ENCODE results near the gene CDR2L.
A peak's percentile ranks its signal among the peaks of the same experiment; 100 is the strongest.

Gene CDR2L

GRCh38 chr17:75006653-75007052 is 19.2 kb downstream of the CDR2L start:
- Histone ChIP-seq H3K4me3 (no peak overlapping the region), H3K27ac (no peak overlapping the region), H3K9ac (ENCODE audit: insufficient read length) (no peak overlapping the region), H3K36me3 (ENCODE audit: insufficient read depth, low read length) (no peaks in the 10 kb centered on the region), H3K9me3 (ENCODE audit: low read depth, low read length) (no peaks in the 10 kb centered on the region)
- DNase-seq (ENCODE audit: low read depth, low spot score), result no peak
- TF ChIP-seq POLR2AphosphoS5 (IDR thresholded peaks at IDR 0.05; ENCODE audit: borderline replicate concordance, low read depth, low read length) (no peak), EZH2 (IDR thresholded peaks at IDR 0.05) (no peak), FOXP2 (optimal IDR thresholded peaks at IDR 0.05; ENCODE audit: control extremely low read depth, extremely low read length, insufficient read depth) (no peak)

- no peak overlapping the region for H3K9ac ChIP-seq (ENCODE audit: insufficient read length)
- DNase-seq (ENCODE audit: low read depth, low spot score), result no peak
- no peak overlapping the region for H3K27ac ChIP-seq
These were observed 20.9 kb downstream of the CDR2L start for GRCh38 chr17:75008373-75008772.

GRCh38 chr17:75009139-75009724 is 21.8 kb downstream of the CDR2L start:
- no peak overlapping the region for H3K4me3 ChIP-seq
- H3K36me3 ChIP-seq (ENCODE audit: insufficient read depth, low read length), result no peaks in the 10 kb centered on the region
- TF ChIP-seq EZH2 (IDR thresholded peaks at IDR 0.05) (no peak), FOXP2 (optimal IDR thresholded peaks at IDR 0.05; ENCODE audit: control extremely low read depth, extremely low read length, insufficient read depth) (no peak), POLR2AphosphoS5 (IDR thresholded peaks at IDR 0.05; ENCODE audit: borderline replicate concordance, low read depth, low read length) (no peak)
- DNase-seq (ENCODE audit: low read depth, low spot score), result no peak
- H3K9ac ChIP-seq (ENCODE audit: insufficient read length), result no peak overlapping the region
- H3K27ac ChIP-seq, result no peak overlapping the region
- no peaks in the 10 kb centered on the region for H3K9me3 ChIP-seq (ENCODE audit: low read depth, low read length)

More at GRCh38 chr17:75008373-75008772, 20.9 kb downstream of the CDR2L start:
- H3K9me3 ChIP-seq (ENCODE audit: low read depth, low read length), result no peaks in the 10 kb centered on the region
- no peak for TF ChIP-seq FOXP2 (optimal IDR thresholded peaks at IDR 0.05; ENCODE audit: control extremely low read depth, extremely low read length, insufficient read depth)
- TF ChIP-seq EZH2 (IDR thresholded peaks at IDR 0.05), result no peak
- TF ChIP-seq POLR2AphosphoS5 (IDR thresholded peaks at IDR 0.05; ENCODE audit: borderline replicate concordance, low read depth, low read length), result no peak
- H3K36me3 ChIP-seq (ENCODE audit: insufficient read depth, low read length), result no peaks in the 10 kb centered on the region
- H3K4me3 ChIP-seq, result no peak overlapping the region

GRCh38 chr17:75010683-75011400 is 23.4 kb downstream of the CDR2L start:
- H3K36me3 ChIP-seq (ENCODE audit: insufficient read depth, low read length), result no peaks in the 10 kb centered on the region; the same call in 1 of the 2 replicates
- no peak overlapping the region for H3K4me3 ChIP-seq
- no peak overlapping the region for H3K9ac ChIP-seq (ENCODE audit: insufficient read length)
- peak overlapping the region; percentile 86 for H3K27ac ChIP-seq
- TF ChIP-seq POLR2AphosphoS5 (IDR thresholded peaks at IDR 0.05; ENCODE audit: borderline replicate concordance, low read depth, low read length) (no peak), FOXP2 (optimal IDR thresholded peaks at IDR 0.05; ENCODE audit: control extremely low read depth, extremely low read length, insufficient read depth) (no peak), EZH2 (IDR thresholded peaks at IDR 0.05) (no peak)
- no peak for DNase-seq (ENCODE audit: low read depth, low spot score)
- no peaks in the 10 kb centered on the region for H3K9me3 ChIP-seq (ENCODE audit: low read depth, low read length)

GRCh38 chr17:75011401-75012095 is 24.1 kb downstream of the CDR2L start:
- Histone ChIP-seq H3K36me3 (ENCODE audit: insufficient read depth, low read length) (peaks cover 2% of the 10 kb centered on the region; the same call in 1 of the 2 replicates), H3K4me3 (peak overlapping the region; percentile 93), H3K9ac (ENCODE audit: insufficient read length) (peak overlapping the region; percentile 83), H3K27ac (peak overlapping the region; percentile 86), H3K9me3 (ENCODE audit: low read depth, low read length) (no peaks in the 10 kb centered on the region)
- DNase-seq (ENCODE audit: low read depth, low spot score), result no peak
- TF ChIP-seq FOXP2 (optimal IDR thresholded peaks at IDR 0.05; ENCODE audit: control extremely low read depth, extremely low read length, insufficient read depth), result no peak
- no peak for TF ChIP-seq EZH2 (IDR thresholded peaks at IDR 0.05)
- TF ChIP-seq POLR2AphosphoS5 (IDR thresholded peaks at IDR 0.05; ENCODE audit: borderline replicate concordance, low read depth, low read length), result no peak

- no peak for DNase-seq (ENCODE audit: low read depth, low spot score)
- H3K27ac ChIP-seq, result peak overlapping the region; percentile 86
- H3K9ac ChIP-seq (ENCODE audit: insufficient read length), result peak overlapping the region; percentile 83
- peaks cover 7% of the 10 kb centered on the region; the same call in 1 of the 2 replicates for H3K36me3 ChIP-seq (ENCODE audit: insufficient read depth, low read length)
- TF ChIP-seq EZH2 (IDR thresholded peaks at IDR 0.05) (no peak), FOXP2 (optimal IDR thresholded peaks at IDR 0.05; ENCODE audit: control extremely low read depth, extremely low read length, insufficient read depth) (no peak), POLR2AphosphoS5 (IDR thresholded peaks at IDR 0.05; ENCODE audit: borderline replicate concordance, low read depth, low read length) (no peak)
- peak overlapping the region; percentile 93 for H3K4me3 ChIP-seq
- H3K9me3 ChIP-seq (ENCODE audit: low read depth, low read length), result no peaks in the 10 kb centered on the region
These were observed 24.6 kb downstream of the CDR2L start for GRCh38 chr17:75012096-75012345.

GRCh38 chr17:75012346-75013091 is 25.1 kb downstream of the CDR2L start, which contains the start of gene MRPL58:
Gene MRPL58 (plus strand): TSS chr17:75012670. CDS start chr17:75012687, 17 bp downstream.
- Histone ChIP-seq H3K36me3 (ENCODE audit: insufficient read depth, low read length) (peaks cover 7% of the 10 kb centered on the region; the same call in 1 of the 2 replicates), H3K4me3 (peak within 1 kb of the TSS; percentile 93), H3K27ac (peak within 1 kb of the TSS; percentile 86), H3K9ac (ENCODE audit: insufficient read length) (peak within 1 kb of the TSS; percentile 83), H3K9me3 (ENCODE audit: low read depth, low read length) (no peaks in the 10 kb centered on the region)
- TF ChIP-seq FOXP2 (optimal IDR thresholded peaks at IDR 0.05; ENCODE audit: control extremely low read depth, extremely low read length, insufficient read depth) (no peak), EZH2 (IDR thresholded peaks at IDR 0.05) (no peak), POLR2AphosphoS5 (IDR thresholded peaks at IDR 0.05; ENCODE audit: borderline replicate concordance, low read depth, low read length) (peak; percentile 92)
- DNase-seq (ENCODE audit: low read depth, low spot score), result no peak
